Endothelial cell of umbilical vein (primary cell): ENCODE data around the gene HOXA9. TPM values are rescaled to one million over a fixed set of nuclear protein-coding genes. Genes with fewer than 3 reads are reported as not detected.

ENCODE experiments used
- BruUV-seq: library from RNA; stranded (reverse); fragments of 400-500 nt; replicated peaks from 2 replicates; lab custom pipeline; 2021; lab: Mats Ljungman, UMichigan
- CTCF ChIA-PET: fragments of 300-600, 350-600 bp; sonication (Branson Sonifier 250); formaldehyde crosslinking; loops from one replicate; lab custom pipeline; 2021; ENCODE audit warnings: antibody characterized with exemption, inconsistent platforms; lab: Charles Lee
- POLR2A ChIA-PET: fragments of 300-600, 350-600 bp; sonication (Branson Sonifier 250); formaldehyde crosslinking; loops from one replicate; lab custom pipeline; 2021; ENCODE audit warnings: antibody characterized with exemption, inconsistent platforms; lab: Charles Lee
- DNase-seq: peaks from one replicate; pipeline ENCODE4 v3.0.0-alpha.2; 2011; ENCODE audit warnings: low read depth, low spot score
- FAIRE-seq: peaks from 2 replicates; lab custom pipeline; 2011; peaks lifted over from hg19 to GRCh38; lab: Jason Lieb, UNC
- H2AFZ ChIP-seq: 2 replicates; pipeline ENCODE4 v1.6.0; 2012; ENCODE audit warnings: low read depth, low read length, control low read depth, inconsistent platforms
- H3K27ac ChIP-seq: 2 replicates; pipeline ENCODE4 v1.5.1; 2011; ENCODE audit warnings: low read depth, mild to moderate bottlenecking, control low read depth, low read length, moderate library complexity; ENCODE audit not compliant: insufficient read depth
- H3K27me3 ChIP-seq, 2 experiments: 2 replicates each; pipeline versions ENCODE4 v1.6.0 to v1.6.1; 2011; ENCODE audit warnings: low read length in 2 of 2, mixed read lengths in 1 of 2; ENCODE audit not compliant: control insufficient read depth in 2 of 2, insufficient read depth in 2 of 2
- H3K36me3 ChIP-seq, 2 experiments: 2 replicates in 1 of 2; 3 replicates in 1 of 2; pipeline ENCODE4 v1.5.1; 2011; ENCODE audit warnings: low read length in 2 of 2, mild to moderate bottlenecking in 1 of 2, moderate library complexity in 1 of 2; ENCODE audit not compliant: control insufficient read depth in 2 of 2, insufficient read depth in 2 of 2; ENCODE audit errors: extremely low read depth in 1 of 2
- H3K4me1 ChIP-seq: 3 replicates; pipeline ENCODE4 v1.5.1; 2011; ENCODE audit warnings: mild to moderate bottlenecking, low read length; ENCODE audit not compliant: control insufficient read depth, insufficient read depth; ENCODE audit errors: extremely low read depth
- H3K4me2 ChIP-seq: 2 replicates; pipeline ENCODE4 v1.6.1; 2011; ENCODE audit warnings: low read length, control low read depth, mixed read lengths; ENCODE audit not compliant: insufficient read depth
- H3K4me3 ChIP-seq, 3 experiments: fragments of 200-600 bp in 1 of 3; sonication (generic), shearing (Covaris generic) in 1 of 3; replicated peaks in 1 of 3; 2 replicates each; pipeline ENCODE4 v1.5.1; 2011 to 2016; ENCODE audit warnings: control low read depth in 3 of 3, low read length in 3 of 3, mild to moderate bottlenecking in 2 of 3, inconsistent platforms in 1 of 3, low read depth in 1 of 3, moderate library complexity in 1 of 3; ENCODE audit not compliant: insufficient read depth in 1 of 3
- H3K79me2 ChIP-seq: 2 replicates; pipeline ENCODE4 v1.6.0; 2012; ENCODE audit warnings: low read length, inconsistent platforms; ENCODE audit not compliant: control insufficient read depth, insufficient read depth
- H3K9ac ChIP-seq: replicated peaks from 2 replicates; pipeline ENCODE3; 2011; ENCODE audit warnings: low read length, control low read depth; ENCODE audit not compliant: insufficient read depth; ENCODE audit errors: extremely low read depth
- H3K9me1 ChIP-seq: replicated peaks from 3 replicates; pipeline ENCODE4 v1.6.0; 2011; ENCODE audit warnings: mild to moderate bottlenecking, low read length; ENCODE audit not compliant: control insufficient read depth, insufficient read depth; ENCODE audit errors: extremely low read depth
- H3K9me3 ChIP-seq: replicated peaks from 2 replicates; pipeline ENCODE4 v1.5.1; 2012; ENCODE audit warnings: low read length, inconsistent platforms; ENCODE audit not compliant: control insufficient read depth, insufficient read depth
- H4K20me1 ChIP-seq: replicated peaks from 2 replicates; pipeline ENCODE3; 2011; ENCODE audit warnings: mild to moderate bottlenecking, low read length; ENCODE audit not compliant: control insufficient read depth, insufficient read depth; ENCODE audit errors: extremely low read depth
- EZH2 ChIP-seq: IDR thresholded peaks from 2 replicates; pipeline ENCODE4 v1.6.1; 2012; ENCODE audit warnings: borderline replicate concordance, low read depth, mild to moderate bottlenecking, moderate library complexity, low read length, inconsistent platforms; ENCODE audit not compliant: severe bottlenecking
- FOS ChIP-seq: IDR thresholded peaks from 2 replicates; pipeline ENCODE4 v1.6.1; 2011; ENCODE audit warnings: mild to moderate bottlenecking, low read length, moderate library complexity, borderline replicate concordance; ENCODE audit not compliant: insufficient read depth
- GATA2 ChIP-seq: IDR thresholded peaks from 2 replicates; pipeline ENCODE4 v1.7.0; 2011; ENCODE audit warnings: low read depth, mild to moderate bottlenecking, moderate library complexity, mixed read lengths, low read length; ENCODE audit not compliant: insufficient read length, insufficient read depth
- JUN ChIP-seq: IDR thresholded peaks from 2 replicates; pipeline ENCODE4 v1.6.1; 2011; ENCODE audit warnings: borderline replicate concordance, low read depth; ENCODE audit not compliant: insufficient read length, insufficient read depth
- dilution Hi-C: fragments of 300-500 bp; cut with MboI; formaldehyde crosslinking; loops from one replicate; pipeline ENCODE4 v1.15.0; 2019; ENCODE audit warnings: low sequenced_read_pairs; ENCODE audit not compliant: extremely low pct_ligation_motif_present
- intact Hi-C: fragments of 100-400 bp; cut with micrococcal nuclease; formaldehyde crosslinking; loops from one replicate; pipeline ENCODE4 v1.10.0; 2022
- polyA plus RNA-seq, 4 experiments: library from polyadenylated mRNA; depleted of rRNA in 3 of 4; stranded (reverse) in 3 of 4; unstranded in 1 of 4; fragments of >200 nt; gene quantifications; 2 replicates each; pipeline versions ENCODE4 v1.2.1 to v1.2.3, GENCODE V29; 2011 to 2012; ENCODE audit warnings: missing spikeins in 1 of 4
- total RNA-seq: library from RNA; stranded (reverse); gene quantifications from 2 replicates; pipeline ENCODE4 v1.2.3, GENCODE V29; 2021
- TF ChIP-seq, protein P1 (sequence below), 2 donors: IDR thresholded peaks; 1 replicate in 1 of 2; 2 replicates in 1 of 2; pipeline ENCODE4 v1.5.1; 2011; ENCODE audit warnings: low read length in 2 of 2, mild to moderate bottlenecking in 2 of 2, moderate library complexity in 2 of 2, control low read depth in 1 of 2, inconsistent platforms in 1 of 2, low read depth in 1 of 2; ENCODE audit not compliant: insufficient read depth in 1 of 2; ENCODE audit errors: extremely low read depth in 1 of 2

HOXA9 gene
- total and polyA plus RNA-seq, 2 donors (not counting 3 experiments of a cell fraction or from before 2014, with no cell fraction given): 47.2 to 61.6 TPM

DNA sequence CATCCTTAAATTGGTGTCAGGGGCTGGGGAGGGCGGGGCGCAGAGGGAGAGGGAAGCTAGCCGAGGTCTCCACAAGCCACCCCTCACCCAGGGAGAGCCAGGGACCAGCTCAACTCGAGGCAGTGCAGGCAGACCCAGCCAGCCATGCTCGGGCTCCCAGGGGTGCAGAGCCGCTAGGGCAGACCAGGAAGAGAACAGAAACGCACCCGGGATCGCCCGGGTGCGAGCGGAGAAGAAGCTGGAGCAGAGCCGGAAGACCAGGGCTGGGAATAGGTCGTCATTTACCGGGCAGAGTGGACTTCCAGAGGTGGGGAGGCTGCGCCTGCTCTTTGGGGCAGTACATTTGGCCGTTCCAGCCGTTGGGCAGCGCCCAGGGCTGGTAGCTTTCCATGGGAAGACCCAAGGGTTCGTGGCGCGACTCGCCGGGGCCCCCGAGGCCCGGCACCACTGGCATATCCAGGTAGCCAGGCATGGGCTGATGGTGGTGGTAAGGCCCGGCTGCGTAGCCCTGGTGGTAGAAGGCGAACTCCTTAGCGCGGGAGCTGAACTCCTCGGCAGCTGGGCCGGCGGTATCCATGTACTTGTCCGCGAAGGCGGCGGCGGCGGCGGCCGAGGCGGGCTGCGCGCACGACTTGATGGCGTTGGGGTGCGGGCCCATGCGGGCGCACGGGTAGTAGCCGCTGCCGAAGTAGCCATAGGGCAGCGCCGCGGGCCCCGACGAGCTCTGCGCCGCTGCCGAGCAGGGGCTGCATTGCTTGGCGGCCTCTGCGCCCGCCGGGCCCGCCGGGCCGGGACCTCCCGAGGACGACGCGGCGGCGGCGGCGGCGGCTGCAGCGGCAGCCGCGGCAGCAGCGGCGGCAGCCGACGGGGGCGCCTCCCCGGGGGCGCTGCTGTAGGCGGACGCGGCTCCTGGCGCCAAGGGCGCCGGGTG lies 33.8 kb upstream of the HOXA9 start:
- Histone ChIP-seq H4K20me1 (no peaks in the 10 kb centered on the region), H3K36me3 (no peaks in the 10 kb centered on the region), H3K79me2 (no peaks in the 10 kb centered on the region), H3K9me3 (no peaks in the 10 kb centered on the region), H3K27ac (no peak overlapping the region), H3K4me3 (peak overlapping the region in 2 of 3 experiments; percentile 1 to 24), H3K27me3 (peaks cover 74 to 94% of the 10 kb centered on the region in 2 experiments), H3K9me1 (no peaks in the 10 kb centered on the region), H3K4me1 (peaks cover 16% of the 10 kb centered on the region), H3K9ac (no peak overlapping the region), H3K4me2 (peak overlapping the region; percentile 65), H2AFZ (peak overlapping the region; percentile 56)
- no TSS peak for BruUV-seq
- FAIRE-seq: peak; percentile 4
- ChIA-PET CTCF (interaction anchor here (0.7 to 2.9 kb wide), 22 partner anchors 8 to 897 kb away, joined by 3 to 24 read pairs (median 4); partner anchors contain the start of gene HOXA11), POLR2A (no interaction called here)
- no peak for DNase-seq
- intact Hi-C loops (no loop called here), dilution Hi-C loops (no loop called here)
- TF ChIP-seq, protein P1, sequence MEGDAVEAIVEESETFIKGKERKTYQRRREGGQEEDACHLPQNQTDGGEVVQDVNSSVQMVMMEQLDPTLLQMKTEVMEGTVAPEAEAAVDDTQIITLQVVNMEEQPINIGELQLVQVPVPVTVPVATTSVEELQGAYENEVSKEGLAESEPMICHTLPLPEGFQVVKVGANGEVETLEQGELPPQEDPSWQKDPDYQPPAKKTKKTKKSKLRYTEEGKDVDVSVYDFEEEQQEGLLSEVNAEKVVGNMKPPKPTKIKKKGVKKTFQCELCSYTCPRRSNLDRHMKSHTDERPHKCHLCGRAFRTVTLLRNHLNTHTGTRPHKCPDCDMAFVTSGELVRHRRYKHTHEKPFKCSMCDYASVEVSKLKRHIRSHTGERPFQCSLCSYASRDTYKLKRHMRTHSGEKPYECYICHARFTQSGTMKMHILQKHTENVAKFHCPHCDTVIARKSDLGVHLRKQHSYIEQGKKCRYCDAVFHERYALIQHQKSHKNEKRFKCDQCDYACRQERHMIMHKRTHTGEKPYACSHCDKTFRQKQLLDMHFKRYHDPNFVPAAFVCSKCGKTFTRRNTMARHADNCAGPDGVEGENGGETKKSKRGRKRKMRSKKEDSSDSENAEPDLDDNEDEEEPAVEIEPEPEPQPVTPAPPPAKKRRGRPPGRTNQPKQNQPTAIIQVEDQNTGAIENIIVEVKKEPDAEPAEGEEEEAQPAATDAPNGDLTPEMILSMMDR (IDR thresholded peaks at IDR 0.05; ENCODE audit: extremely low read depth in 1 of 2, insufficient read depth in 1 of 2, low read depth in 1 of 2, low read length in 2 of 2): no peak
- TF ChIP-seq JUN: no peak
- no peak for TF ChIP-seq GATA2
- peak; percentile 70 for TF ChIP-seq EZH2
- TF ChIP-seq FOS: no peak
